Fibroblast of skin of back (primary cell): ENCODE results near the gene METTL27.
A peak's percentile ranks its signal among the peaks of the same experiment; 100 is the strongest.
"Not testable (repeated sequence)": the region's sequence is repeated elsewhere in the genome, so short reads cannot be mapped to it uniquely, and the experiment has no call there.

Source experiments
- DNase-seq: peaks from one replicate; pipeline ENCODE4 v3.0.0-alpha.2; 2013

The METTL27 gene

DNA sequence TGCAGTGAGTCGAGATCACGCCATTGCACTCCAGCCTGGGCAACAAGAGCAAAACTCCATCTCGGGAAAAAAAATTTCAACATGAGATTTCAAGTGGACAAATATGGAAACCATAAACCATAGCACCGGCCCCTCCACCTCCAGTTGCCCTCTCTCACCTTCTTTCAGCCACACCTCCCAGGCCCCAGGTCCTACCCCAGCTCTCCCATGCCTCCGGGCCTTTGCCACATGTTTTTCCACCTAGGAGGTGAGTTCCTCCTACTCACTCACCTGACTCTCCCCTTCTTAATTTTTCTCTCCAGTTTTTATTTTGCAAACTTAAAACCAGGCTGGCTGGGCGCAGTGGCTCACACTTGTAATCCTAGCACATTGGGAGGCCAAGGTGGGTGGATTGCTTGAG is 25.2 kb downstream of the METTL27 start:
- no peak for DNase-seq

DNA sequence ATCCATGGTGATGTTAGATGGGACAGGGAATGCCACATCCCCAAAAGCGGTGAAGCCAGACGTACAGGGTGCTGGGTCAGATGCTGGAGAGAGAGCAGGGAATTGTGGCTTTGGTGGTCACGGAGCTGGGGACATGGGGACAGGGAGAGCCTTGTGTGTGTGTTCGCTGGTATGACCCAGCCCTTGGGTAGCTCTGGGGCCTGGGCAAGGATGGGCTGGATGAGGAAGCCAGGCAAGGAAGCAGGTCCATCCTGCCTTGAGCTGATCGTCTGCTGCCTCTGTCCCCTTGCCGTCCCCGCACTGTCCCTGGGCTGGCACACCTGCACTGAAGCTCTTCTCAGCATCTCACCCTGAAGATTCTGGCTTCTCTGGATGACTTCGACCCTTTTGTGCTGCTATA is 26.9 kb downstream of the METTL27 start:
- no peak for DNase-seq

DNA sequence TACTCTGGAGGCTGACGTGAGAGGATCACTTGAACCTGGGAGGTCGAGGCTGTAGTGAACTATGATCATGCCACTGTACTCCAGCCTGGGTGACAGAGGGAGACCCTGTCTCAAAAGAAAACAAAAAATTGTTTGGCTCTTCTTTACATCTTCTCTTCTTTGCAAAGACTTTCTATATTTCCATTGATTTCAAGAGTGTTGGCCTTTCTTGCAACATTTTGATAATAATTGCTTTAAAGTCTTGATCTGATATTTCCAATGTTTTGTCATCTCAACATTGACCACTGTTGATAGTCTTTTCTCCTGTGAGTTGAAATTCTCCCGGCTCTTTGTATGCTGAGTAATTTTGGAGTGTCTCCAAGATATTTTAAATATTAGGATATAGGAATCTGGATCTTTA is 29.3 kb downstream of the METTL27 start:
- peak; percentile 47 for DNase-seq

DNA sequence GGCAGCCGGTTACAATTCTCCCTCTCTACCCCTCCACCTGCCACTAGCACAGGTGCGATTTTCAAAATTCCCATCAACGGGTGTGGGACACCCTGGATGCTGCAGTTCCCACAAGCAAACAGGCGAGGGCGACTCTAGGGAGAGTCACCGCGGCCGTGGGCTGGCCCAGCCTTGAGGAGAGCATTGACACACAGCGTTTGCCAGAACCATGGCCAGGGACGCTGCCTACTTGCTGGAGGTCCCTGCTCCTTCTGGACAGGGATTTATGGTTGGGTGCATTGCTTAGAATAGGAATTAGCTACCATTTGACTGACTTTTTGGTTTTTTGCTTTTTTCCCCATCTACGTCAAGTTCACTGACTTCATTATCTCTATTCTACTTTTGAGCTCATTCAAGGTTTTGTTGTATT is 30.6 kb downstream of the METTL27 start:
- DNase-seq = peak; percentile 70

DNA sequence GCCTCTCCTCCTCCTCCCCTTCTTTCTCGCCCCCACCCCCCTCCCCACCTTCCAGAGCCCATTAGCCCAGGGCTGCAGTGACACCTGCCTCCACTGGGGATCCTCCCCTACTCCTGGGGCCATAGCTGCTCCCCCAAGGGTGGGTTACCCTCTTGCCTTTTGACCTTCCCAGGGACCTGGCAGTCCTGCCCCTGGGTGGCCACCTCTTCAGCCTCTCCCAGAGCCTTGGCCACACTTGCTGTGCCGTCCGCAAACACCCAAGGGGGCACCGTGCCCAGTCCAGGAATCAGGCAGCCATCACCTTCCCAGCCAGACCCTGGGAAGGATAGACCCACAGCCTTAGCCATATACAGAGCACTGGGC is 31.3 kb downstream of the METTL27 start:
- no peak for DNase-seq

DNA sequence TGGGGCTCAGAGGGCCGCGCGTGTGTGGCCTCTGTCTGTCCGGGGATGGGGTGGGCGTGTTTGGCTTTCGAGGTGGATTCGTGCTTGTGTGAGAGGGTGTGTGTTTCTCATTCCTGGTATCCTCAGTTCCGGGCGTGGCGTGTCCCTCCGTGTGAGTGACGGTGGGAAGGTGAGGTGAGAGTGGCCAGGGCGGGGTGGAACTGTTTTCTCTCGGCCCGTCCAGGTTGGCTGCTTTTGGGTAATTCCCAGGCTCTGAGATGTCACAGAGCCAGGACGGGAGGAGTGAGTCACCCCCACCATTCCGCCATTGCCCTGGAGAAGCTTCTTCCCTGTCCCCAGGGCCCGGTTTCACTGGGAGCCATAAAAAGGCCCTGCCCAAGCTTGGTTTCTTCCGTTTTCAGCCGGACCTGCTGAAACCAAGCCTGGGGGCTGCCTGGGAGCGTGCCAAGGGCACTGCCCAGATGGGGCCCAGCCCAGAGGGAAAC is 32.8 kb downstream of the METTL27 start:
- no peak for DNase-seq

DNA sequence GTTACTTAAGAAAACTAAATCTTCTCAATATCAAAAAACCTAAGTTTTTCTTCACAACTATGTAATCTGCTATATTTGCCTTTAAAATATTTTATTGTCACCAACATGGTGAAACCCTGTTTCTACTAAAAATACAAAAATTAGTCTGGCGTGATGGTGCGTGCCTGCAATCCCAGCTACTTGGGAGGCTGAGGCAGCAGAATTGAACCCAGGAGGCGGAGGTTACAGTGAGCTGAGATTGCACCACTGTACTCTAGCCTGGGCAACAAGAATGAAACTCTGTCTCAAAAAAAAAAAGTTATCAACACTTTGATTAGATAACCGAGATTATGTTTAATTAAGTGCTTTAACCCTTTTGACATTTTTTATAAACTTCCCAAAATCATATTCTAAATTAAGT is 39.9 kb downstream of the METTL27 start:
- no peak for DNase-seq

DNA sequence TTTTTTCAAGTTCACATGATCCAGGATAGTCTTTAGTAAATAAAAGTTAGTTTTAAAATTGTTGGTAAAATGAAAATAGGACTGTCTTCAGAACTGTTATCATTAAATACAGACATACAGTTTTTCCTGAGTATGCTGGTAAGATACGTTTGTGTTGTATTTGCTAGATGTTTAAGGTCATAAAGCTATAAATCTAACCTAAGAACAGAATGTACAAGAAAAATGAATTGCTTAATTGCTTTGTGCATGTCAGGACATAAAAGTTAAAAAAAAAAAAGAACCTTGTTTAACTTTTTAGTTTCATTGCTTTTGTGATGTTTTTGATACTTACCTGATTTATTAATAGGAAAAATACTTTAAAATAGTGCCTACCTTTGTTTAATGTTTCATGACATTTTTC is 40.7 kb downstream of the METTL27 start:
- no peak for DNase-seq

DNA sequence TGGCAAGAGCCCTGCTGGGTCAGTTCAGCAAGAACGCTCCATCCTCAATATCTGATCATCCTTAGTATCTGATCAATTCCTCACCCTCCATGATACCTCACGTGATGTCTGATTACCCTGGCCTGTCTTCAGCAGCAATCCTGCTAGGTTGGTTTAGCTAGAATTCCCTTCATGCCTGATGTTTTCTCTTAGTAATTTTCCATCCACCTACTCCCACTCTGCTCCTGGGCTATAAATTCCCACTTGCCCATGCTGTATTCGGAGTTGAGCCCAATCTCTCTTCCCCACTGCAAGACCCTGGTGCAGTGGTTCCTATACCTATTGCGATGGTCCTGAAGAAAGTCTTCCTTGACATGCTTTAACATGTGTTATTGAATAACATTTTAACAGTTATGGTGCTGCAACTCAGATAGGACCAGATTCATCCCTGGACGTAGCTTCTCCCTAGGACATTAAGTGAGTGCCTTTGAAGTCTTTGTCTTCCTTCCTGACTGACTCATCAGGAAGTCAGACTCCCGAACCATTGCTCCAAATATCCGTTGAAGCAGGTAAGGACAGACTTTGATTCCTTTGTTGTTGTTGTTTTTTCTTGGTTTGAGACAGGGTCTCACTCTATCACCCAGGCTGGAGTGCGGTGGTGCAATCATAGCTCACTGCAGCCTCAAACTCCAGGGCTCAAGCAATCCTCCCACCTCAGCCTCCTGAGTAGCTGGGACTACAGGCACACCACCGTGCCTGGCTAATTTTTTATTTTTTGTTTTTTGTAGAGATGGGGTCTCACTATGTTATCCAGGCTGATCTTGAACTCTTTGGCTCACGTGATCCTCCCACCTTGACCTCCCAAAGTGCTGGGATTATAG is 42.8 kb downstream of the METTL27 start:
- no peak for DNase-seq

DNA sequence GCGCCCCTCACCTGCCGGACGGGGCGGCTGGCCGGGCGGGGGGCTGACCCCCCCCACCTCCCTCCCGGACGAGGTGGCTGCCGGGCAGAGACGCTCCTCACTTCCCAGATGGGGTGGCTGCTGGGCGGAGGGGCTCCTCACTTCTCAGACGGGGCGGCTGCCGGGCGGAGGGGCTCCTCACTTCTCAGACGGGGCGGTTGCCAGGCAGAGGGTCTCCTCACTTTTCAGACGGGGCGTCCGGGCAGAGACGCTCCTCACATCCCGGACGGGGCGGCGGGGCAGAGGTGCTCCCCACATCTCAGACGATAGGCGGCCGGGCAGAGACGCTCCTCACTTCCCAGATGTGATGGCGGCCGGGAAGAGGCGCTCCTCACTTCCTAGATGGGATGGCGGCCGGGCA is 45.1 kb downstream of the METTL27 start:
- DNase-seq = not testable (repeated sequence)

DNA sequence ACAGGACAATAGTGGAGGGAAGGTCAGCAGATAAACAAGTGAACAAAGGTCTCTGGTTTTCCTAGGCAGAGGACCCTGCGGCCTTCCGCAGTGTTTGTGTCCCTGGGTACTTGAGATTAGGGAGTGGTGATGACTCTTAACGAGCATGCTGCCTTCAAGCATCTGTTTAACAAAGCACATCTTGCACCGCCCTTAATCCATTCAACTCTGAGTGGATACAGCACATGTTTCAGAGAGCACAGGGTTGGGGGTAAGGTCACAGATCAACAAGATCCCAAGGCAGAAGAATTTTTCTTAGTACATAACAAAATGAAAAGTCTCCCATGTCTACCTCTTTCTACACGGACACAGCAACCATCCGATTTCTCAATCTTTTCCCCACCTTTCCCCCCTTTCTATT is 45.7 kb downstream of the METTL27 start:
- DNase-seq = not testable (repeated sequence)

DNA sequence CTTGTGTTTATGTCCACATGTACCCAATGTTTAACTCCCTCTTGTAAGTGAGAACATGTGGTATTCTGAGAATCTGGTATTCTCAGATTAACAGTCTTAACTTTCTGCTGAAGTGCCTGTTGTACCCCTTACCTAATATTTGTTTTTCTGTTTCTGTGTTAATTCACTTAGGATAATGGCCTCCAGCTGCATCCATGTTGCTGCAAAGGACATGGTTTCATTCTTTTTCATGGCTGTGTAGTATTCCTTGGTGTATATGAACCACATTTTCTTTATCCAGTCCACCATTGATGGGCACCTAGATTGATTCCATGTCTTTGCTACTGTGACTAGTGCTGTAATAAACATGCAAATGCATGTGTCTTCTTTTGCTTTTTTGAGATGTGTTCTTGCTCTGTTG is 47.1 kb downstream of the METTL27 start:
- not testable (repeated sequence) for DNase-seq

DNA sequence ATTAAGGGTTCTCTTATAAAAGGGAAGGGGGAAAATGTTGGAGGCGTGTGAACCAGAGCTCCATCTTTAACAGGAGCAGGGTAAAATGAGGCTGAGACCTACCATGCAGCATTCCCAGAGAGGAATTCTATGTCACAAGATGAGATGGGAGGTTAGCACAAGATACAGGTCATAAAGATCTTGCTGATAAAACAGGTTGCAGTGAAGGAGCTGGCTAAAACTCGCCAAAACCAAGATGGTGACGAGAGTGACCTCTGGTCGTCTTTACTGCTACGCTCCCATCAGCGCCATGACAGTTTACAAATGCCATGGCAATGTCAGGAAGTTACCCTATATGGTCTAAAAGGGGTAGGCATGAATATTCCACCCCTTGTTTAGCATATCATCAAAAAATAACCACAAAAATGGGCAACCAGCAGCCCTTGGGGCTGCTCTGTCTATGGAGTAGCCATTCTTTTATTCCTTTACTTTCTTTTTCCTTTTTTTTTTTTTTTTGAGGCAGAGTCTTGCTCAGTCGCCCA is 51.1 kb downstream of the METTL27 start:
- not testable (repeated sequence) for DNase-seq

DNA sequence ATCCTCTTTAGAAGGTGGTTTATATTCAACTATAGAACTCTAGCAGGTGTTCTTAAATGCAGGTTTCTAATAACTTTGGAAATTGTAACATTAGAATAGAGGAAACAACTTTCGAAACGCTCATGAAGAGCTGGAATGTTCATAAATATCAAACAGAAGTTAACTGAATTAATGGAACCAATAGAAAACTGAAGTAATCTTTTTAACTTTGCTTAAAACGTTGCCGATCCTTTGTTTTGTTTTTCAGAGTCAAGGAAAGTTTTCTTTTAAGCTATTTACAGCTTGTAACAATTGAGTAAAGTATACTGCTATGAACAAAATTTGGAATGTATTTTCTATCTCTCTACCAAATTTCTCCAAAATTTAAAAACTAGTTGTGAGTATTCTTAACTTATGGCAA is 53.3 kb downstream of the METTL27 start:
- DNase-seq = no peak

DNA sequence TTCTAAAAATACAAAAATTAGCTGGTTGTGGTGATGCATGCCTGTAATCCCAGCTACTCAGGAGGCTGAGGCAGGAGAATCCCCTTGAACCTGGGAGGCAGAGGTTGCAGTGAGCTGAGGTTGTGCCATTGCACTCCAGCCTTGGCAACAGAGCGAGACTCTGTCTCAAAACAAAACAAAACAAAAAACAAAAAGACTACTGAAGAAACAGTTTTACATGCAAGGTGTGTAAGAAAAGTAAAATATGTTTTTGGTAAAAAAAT is 54.6 kb downstream of the METTL27 start:
- not testable (repeated sequence) for DNase-seq

DNA sequence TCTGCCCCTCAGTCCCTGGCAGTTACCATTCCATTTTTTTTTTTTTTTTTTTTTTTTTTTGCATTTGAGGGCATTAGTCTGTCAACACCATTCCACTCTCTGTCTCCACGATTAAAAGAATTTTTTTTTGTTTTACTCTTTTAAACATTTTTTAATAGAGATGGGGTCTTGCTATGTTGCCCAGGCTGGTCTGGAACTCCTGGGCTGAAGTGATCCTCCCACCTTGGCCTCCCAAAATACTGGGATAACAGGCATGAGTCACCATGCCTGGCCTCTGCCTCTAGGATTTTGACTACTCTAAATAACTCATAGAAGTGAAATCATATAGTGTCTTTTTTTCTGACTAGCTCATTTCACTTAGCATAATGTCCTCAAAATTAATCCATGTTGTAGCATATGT is 55.7 kb downstream of the METTL27 start:
- no peak for DNase-seq
